DOHH2 (cell line): ENCODE measurements around the gene GPD1L.

ENCODE experiments used
- H3F3A ChIP-seq: fragments of 200-600 bp; sonication (generic), shearing (Covaris generic); 2 replicates; pipeline ENCODE4 v1.6.0; 2016; ENCODE audit warnings: antibody characterized with exemption, mild to moderate bottlenecking; ENCODE audit not compliant: control insufficient read depth, insufficient read depth
- H3K27ac ChIP-seq: fragments of 200-600 bp; sonication (generic); 2 replicates; pipeline ENCODE4 v1.5.1; 2014; ENCODE audit warnings: low read depth, mild to moderate bottlenecking, low read length, moderate library complexity
- H3K27me3 ChIP-seq: fragments of 200-600 bp; sonication (generic); 2 replicates; pipeline ENCODE4 v1.6.1; 2014; ENCODE audit warnings: mild to moderate bottlenecking, low read length, mixed read lengths; ENCODE audit not compliant: control insufficient read depth
- H3K36me3 ChIP-seq: fragments of 200-600 bp; sonication (generic); 2 replicates; pipeline ENCODE4 v1.6.1; 2014; ENCODE audit warnings: mild to moderate bottlenecking, low read length, moderate library complexity, mixed read lengths; ENCODE audit not compliant: control insufficient read depth
- H3K4me1 ChIP-seq: fragments of 200-600 bp; sonication (generic); 2 replicates; pipeline ENCODE4 v1.6.1; 2014; ENCODE audit warnings: mild to moderate bottlenecking, low read length, mixed read lengths; ENCODE audit not compliant: control insufficient read depth
- H3K4me2 ChIP-seq: fragments of 200-600 bp; sonication (generic); 2 replicates; pipeline ENCODE4 v1.6.0; 2014; ENCODE audit warnings: mild to moderate bottlenecking, low read length, moderate library complexity
- H3K4me3 ChIP-seq: fragments of 200-600 bp; sonication (generic); 2 replicates; pipeline ENCODE4 v1.5.1; 2014; ENCODE audit warnings: mild to moderate bottlenecking, low read length, mixed read lengths
- H3K79me2 ChIP-seq: fragments of 200-600 bp; sonication (generic); 2 replicates; pipeline ENCODE4 v1.6.1; 2014; ENCODE audit warnings: mild to moderate bottlenecking, low read length, mixed read lengths; ENCODE audit not compliant: control insufficient read depth
- H3K9me2 ChIP-seq: fragments of 200-600 bp; sonication (generic); replicated peaks from 2 replicates; pipeline ENCODE4 v1.6.1; 2014; ENCODE audit warnings: mild to moderate bottlenecking, low read length, mixed read lengths; ENCODE audit not compliant: control insufficient read depth
- H3K9me3 ChIP-seq: fragments of 200-600 bp; sonication (generic); 2 replicates; pipeline ENCODE4 v1.6.1; 2014; ENCODE audit warnings: antibody characterized with exemption, low read length, mixed read lengths; ENCODE audit not compliant: control insufficient read depth, insufficient read depth
- H4K20me1 ChIP-seq: fragments of 200-600 bp; sonication (generic); 2 replicates; pipeline ENCODE4 v1.6.0; 2014; ENCODE audit warnings: low read depth, mild to moderate bottlenecking, antibody characterized with exemption, low read length, moderate library complexity; ENCODE audit not compliant: control insufficient read depth, insufficient read depth
- CTCF ChIP-seq: fragments of 200-600 bp; sonication (generic); IDR thresholded peaks from one replicate; pipeline ENCODE4 v1.5.1; 2014; ENCODE audit warnings: antibody characterized with exemption, mild to moderate bottlenecking, low read depth, low read length; ENCODE audit not compliant: poor library complexity, severe bottlenecking
- EZH2phosphoT487 ChIP-seq: fragments of 200-600 bp; sonication (generic); IDR thresholded peaks from 2 replicates; pipeline ENCODE4 v1.6.1; 2017; ENCODE audit warnings: borderline replicate concordance, mild to moderate bottlenecking, antibody characterized with exemption, low read length, moderate library complexity, mixed read lengths

GPD1L gene

GRCh38 chr3:32208447-32208846, 102.0 kb downstream of the GPD1L start:
- TF ChIP-seq CTCF (no peak), EZH2phosphoT487 (no peak)
- H3K4me2 ChIP-seq: no peak overlapping the region
- no peak overlapping the region for H3K27ac ChIP-seq
- no peaks in the 10 kb centered on the region for H3F3A ChIP-seq
- no peaks in the 10 kb centered on the region for H3K4me1 ChIP-seq
- H3K79me2 ChIP-seq: no peaks in the 10 kb centered on the region
- H3K27me3 ChIP-seq: peaks cover 9% of the 10 kb centered on the region
- H4K20me1 ChIP-seq: no peaks in the 10 kb centered on the region
- H3K4me3 ChIP-seq: no peak overlapping the region
- no peaks in the 10 kb centered on the region for H3K9me2 ChIP-seq
- H3K9me3 ChIP-seq: no peaks in the 10 kb centered on the region
- H3K36me3 ChIP-seq: no peaks in the 10 kb centered on the region

GRCh38 chr3:32215185-32215584, 108.8 kb downstream of the GPD1L start:
- Histone ChIP-seq H4K20me1 (no peaks in the 10 kb centered on the region), H3F3A (no peaks in the 10 kb centered on the region), H3K4me1 (no peaks in the 10 kb centered on the region), H3K4me2 (no peak overlapping the region), H3K4me3 (no peak overlapping the region), H3K36me3 (no peaks in the 10 kb centered on the region), H3K9me2 (no peaks in the 10 kb centered on the region), H3K27me3 (0 out of 2 replicates have a peak, but pooled peaks cover 2% of the 10 kb centered on the region), H3K9me3 (no peaks in the 10 kb centered on the region), H3K79me2 (no peaks in the 10 kb centered on the region), H3K27ac (no peak overlapping the region)
- TF ChIP-seq CTCF (no peak), EZH2phosphoT487 (no peak)

- Histone ChIP-seq H3K27ac (no peak overlapping the region), H3K4me3 (no peak overlapping the region), H3K4me1 (no peaks in the 10 kb centered on the region), H4K20me1 (no peaks in the 10 kb centered on the region), H3K36me3 (no peaks in the 10 kb centered on the region), H3F3A (no peaks in the 10 kb centered on the region), H3K27me3 (0 out of 2 replicates have a peak, but pooled peaks cover 2% of the 10 kb centered on the region), H3K79me2 (no peaks in the 10 kb centered on the region), H3K9me2 (no peaks in the 10 kb centered on the region), H3K4me2 (no peak overlapping the region), H3K9me3 (no peaks in the 10 kb centered on the region)
- no peak for TF ChIP-seq CTCF
These were observed 109.9 kb downstream of the GPD1L start for GRCh38 chr3:32216172-32216783.
